Loucy (cell line): ENCODE measurements around the gene KIF16B.
"Not testable (repeated sequence)": the region's sequence is repeated elsewhere in the genome, so short reads cannot be mapped to it uniquely, and the experiment has no call there.

Experiments used
- H2AFZ ChIP-seq: fragments of 200-600 bp; sonication (generic); 2 replicates; pipeline ENCODE4 v1.6.0; 2016; ENCODE audit warnings: antibody characterized with exemption, mild to moderate bottlenecking, low read length, moderate library complexity
- H3F3A ChIP-seq: fragments of 200-600 bp; 2 replicates; pipeline ENCODE4 v1.6.0; 2016; ENCODE audit warnings: antibody characterized with exemption, low read depth, mild to moderate bottlenecking
- H3K27me3 ChIP-seq: fragments of 200-600 bp; sonication (generic); 2 replicates; pipeline ENCODE4 v1.6.1; 2014; ENCODE audit warnings: low read length, mild to moderate bottlenecking; ENCODE audit not compliant: insufficient read depth, poor library complexity, severe bottlenecking
- H3K36me3 ChIP-seq: fragments of 200-600 bp; sonication (generic); 2 replicates; pipeline ENCODE4 v1.6.1; 2016; ENCODE audit warnings: low read length; ENCODE audit not compliant: insufficient read depth
- H3K4me1 ChIP-seq: fragments of 200-600 bp; sonication (generic); 2 replicates; pipeline ENCODE4 v1.5.1; 2014; ENCODE audit warnings: low read length, mild to moderate bottlenecking; ENCODE audit not compliant: insufficient read depth, poor library complexity, severe bottlenecking
- H3K4me2 ChIP-seq: fragments of 200-600 bp; sonication (generic); 2 replicates; pipeline ENCODE4 v1.6.0; 2014; ENCODE audit warnings: antibody characterized with exemption, low read length, low read depth, mild to moderate bottlenecking; ENCODE audit not compliant: poor library complexity, severe bottlenecking
- H3K4me3 ChIP-seq: fragments of 200-600 bp; sonication (generic); 2 replicates; pipeline ENCODE4 v1.5.1; 2014; ENCODE audit warnings: low read length, mild to moderate bottlenecking, mixed read lengths; ENCODE audit not compliant: poor library complexity, severe bottlenecking
- H3K79me2 ChIP-seq: fragments of 200-600 bp; sonication (generic); 2 replicates; pipeline ENCODE4 v1.6.1; 2014; ENCODE audit warnings: low read length; ENCODE audit not compliant: insufficient read depth
- H3K9ac ChIP-seq: fragments of 200-600 bp; sonication (generic); 2 replicates; pipeline ENCODE4 v1.6.0; 2014; ENCODE audit warnings: mild to moderate bottlenecking, low read depth, low read length, moderate library complexity; ENCODE audit not compliant: poor library complexity, severe bottlenecking
- H3K9me2 ChIP-seq: fragments of 200-600 bp; sonication (generic); replicated peaks from 2 replicates; pipeline ENCODE4 v1.6.1; 2016; ENCODE audit warnings: low read depth, low read length, mixed read lengths
- H3K9me3 ChIP-seq: fragments of 200-600 bp; sonication (generic); 2 replicates; pipeline ENCODE4 v1.6.1; 2014; ENCODE audit warnings: mild to moderate bottlenecking, antibody characterized with exemption, low read length, low read depth; ENCODE audit not compliant: insufficient read depth
- H4K20me1 ChIP-seq: fragments of 200-600 bp; sonication (generic); 2 replicates; pipeline ENCODE4 v1.6.0; 2014; ENCODE audit warnings: antibody characterized with exemption, low read length, mild to moderate bottlenecking; ENCODE audit not compliant: insufficient read depth, poor library complexity, severe bottlenecking
- EZH2phosphoT487 ChIP-seq: fragments of 200-600 bp; IDR thresholded peaks from 2 replicates; pipeline ENCODE4 v1.6.1; 2018; ENCODE audit warnings: antibody characterized with exemption, mild to moderate bottlenecking, moderate library complexity, borderline replicate concordance
- TF ChIP-seq, protein P1 (sequence below): fragments of 200-600 bp; sonication (generic); conservative IDR thresholded peaks from 2 replicates; pipeline ENCODE4 v1.5.1; 2014; ENCODE audit warnings: mild to moderate bottlenecking, antibody characterized with exemption, low read length

The KIF16B gene

DNA sequence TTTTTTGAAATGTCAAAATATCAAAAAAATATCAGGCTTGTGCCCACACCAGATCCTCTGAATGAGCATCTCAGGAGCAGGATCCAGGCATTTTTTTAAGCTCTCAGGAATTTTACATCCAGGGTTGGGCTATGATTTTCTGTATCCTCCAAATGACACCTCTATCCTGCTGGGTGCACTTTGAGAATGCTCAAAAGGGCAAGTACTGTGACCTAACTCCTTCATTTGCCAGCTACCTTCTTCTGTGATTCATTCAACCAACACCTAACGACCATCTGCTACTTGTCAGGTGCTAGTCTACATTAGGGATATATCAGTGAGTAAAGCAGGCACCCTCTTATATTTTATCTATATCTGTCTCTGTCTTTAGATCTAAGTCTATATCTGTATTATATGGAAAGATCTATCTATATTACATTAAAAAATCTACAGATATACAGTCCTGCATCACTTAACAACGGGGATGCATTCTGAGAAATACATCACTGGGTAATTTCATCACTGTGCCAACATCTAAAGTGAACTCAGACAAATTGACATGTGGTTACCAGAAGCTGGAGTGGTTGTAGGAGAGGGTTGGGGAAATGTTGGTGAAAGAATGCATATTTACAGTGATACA lies 131.6 kb downstream of the KIF16B start:
- Histone ChIP-seq H3K4me2 (no peak overlapping the region), H3F3A (no peaks in the 10 kb centered on the region), H3K4me1 (no peaks in the 10 kb centered on the region), H3K4me3 (no peak overlapping the region), H3K79me2 (no peaks in the 10 kb centered on the region), H3K9me2 (no peaks in the 10 kb centered on the region), H2AFZ (no peak overlapping the region), H3K9me3 (peaks cover 3% of the 10 kb centered on the region; the same call in 1 of the 2 replicates), H3K27me3 (no peaks in the 10 kb centered on the region), H4K20me1 (no peaks in the 10 kb centered on the region), H3K36me3 (no peaks in the 10 kb centered on the region), H3K9ac (no peak overlapping the region)
- TF ChIP-seq, protein P1, sequence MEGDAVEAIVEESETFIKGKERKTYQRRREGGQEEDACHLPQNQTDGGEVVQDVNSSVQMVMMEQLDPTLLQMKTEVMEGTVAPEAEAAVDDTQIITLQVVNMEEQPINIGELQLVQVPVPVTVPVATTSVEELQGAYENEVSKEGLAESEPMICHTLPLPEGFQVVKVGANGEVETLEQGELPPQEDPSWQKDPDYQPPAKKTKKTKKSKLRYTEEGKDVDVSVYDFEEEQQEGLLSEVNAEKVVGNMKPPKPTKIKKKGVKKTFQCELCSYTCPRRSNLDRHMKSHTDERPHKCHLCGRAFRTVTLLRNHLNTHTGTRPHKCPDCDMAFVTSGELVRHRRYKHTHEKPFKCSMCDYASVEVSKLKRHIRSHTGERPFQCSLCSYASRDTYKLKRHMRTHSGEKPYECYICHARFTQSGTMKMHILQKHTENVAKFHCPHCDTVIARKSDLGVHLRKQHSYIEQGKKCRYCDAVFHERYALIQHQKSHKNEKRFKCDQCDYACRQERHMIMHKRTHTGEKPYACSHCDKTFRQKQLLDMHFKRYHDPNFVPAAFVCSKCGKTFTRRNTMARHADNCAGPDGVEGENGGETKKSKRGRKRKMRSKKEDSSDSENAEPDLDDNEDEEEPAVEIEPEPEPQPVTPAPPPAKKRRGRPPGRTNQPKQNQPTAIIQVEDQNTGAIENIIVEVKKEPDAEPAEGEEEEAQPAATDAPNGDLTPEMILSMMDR, result no peak
- TF ChIP-seq EZH2phosphoT487, result no peak

DNA sequence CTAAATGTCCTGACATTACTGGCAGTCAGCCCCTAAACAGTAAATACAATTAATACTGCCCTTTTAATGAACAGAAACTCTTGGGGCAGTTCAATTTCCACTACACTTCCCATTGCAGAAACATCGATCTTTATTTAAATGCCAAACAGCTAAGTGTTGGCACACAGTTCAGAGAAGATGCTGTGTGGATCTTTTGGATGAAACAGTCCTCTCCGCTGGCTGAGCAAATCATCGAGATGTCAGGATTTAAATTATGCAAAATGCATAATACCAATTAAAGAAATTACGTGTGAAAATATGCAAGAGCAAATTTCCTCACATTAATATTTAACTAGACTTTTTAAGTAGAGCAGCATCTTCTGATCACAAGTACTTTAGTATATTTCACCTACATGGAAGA lies 132.6 kb downstream of the KIF16B start:
- Histone ChIP-seq H2AFZ (no peak overlapping the region), H4K20me1 (no peaks in the 10 kb centered on the region), H3K4me3 (no peak overlapping the region), H3K36me3 (no peaks in the 10 kb centered on the region), H3K79me2 (no peaks in the 10 kb centered on the region), H3F3A (no peaks in the 10 kb centered on the region), H3K9ac (no peak overlapping the region), H3K9me2 (no peaks in the 10 kb centered on the region), H3K27me3 (no peaks in the 10 kb centered on the region), H3K4me1 (no peaks in the 10 kb centered on the region), H3K9me3 (peaks cover 3% of the 10 kb centered on the region; the same call in 1 of the 2 replicates), H3K4me2 (no peak overlapping the region)
- TF ChIP-seq, protein P1, result no peak
- no peak for TF ChIP-seq EZH2phosphoT487

DNA sequence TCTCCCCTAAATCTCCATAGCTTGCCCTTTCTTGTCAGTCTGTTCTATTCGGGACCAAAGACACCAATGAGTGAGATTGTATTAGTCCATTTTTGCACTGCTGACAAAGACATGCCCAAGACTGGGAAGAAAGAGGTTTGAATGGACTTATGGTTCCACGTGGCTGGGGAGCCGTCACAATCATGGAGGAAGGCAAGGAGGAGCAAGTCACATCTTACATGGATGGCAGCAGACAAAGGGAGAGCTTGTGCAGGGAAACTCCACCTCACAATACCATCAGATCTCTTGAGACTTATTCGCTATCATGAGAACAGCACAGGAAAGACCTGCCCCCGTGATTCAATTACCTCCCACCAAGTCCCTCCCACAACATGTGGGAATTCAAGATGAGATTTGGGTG lies 133.7 kb downstream of the KIF16B start:
- not testable (repeated sequence) for H3F3A ChIP-seq, H3K4me2 ChIP-seq

GRCh38 chr20:16438100-16438499 lies 135.1 kb downstream of the KIF16B start:
- Histone ChIP-seq H2AFZ (no peak overlapping the region), H3K27me3 (no peaks in the 10 kb centered on the region), H3K4me2 (no peak overlapping the region), H3K4me1 (no peaks in the 10 kb centered on the region), H4K20me1 (no peaks in the 10 kb centered on the region), H3K79me2 (no peaks in the 10 kb centered on the region), H3K4me3 (no peak overlapping the region), H3K36me3 (no peaks in the 10 kb centered on the region), H3K9me3 (peaks cover 3% of the 10 kb centered on the region; the same call in 1 of the 2 replicates), H3F3A (no peaks in the 10 kb centered on the region), H3K9ac (no peak overlapping the region), H3K9me2 (no peaks in the 10 kb centered on the region)
- no peak for TF ChIP-seq EZH2phosphoT487
- TF ChIP-seq, protein P1, result no peak

More for the DNA sequence above, 133.7 kb downstream of the KIF16B start:
- not testable (repeated sequence) for H3K4me1 ChIP-seq, H3K4me3 ChIP-seq, H3K9me2 ChIP-seq, H3K27me3 ChIP-seq, H2AFZ ChIP-seq, H3K9ac ChIP-seq, H4K20me1 ChIP-seq, H3K9me3 ChIP-seq, H3K79me2 ChIP-seq, H3K36me3 ChIP-seq
